NB4 (cell line): ENCODE results near the gene LY6G6F.

Source experiments
- DNase-seq: peaks from one replicate; pipeline ENCODE4 v3.0.0; 2010; ENCODE audit warnings: low read depth
- H3K4me3 ChIP-seq: one replicate; pipeline ENCODE4 v1.5.1; 2011; ENCODE audit warnings: mild to moderate bottlenecking, low read depth, low read length, moderate library complexity
- MAX ChIP-seq: IDR thresholded peaks from 2 replicates; pipeline ENCODE4 v1.6.1; 2011; ENCODE audit warnings: low read depth, low read length
- MYC ChIP-seq: IDR thresholded peaks from 2 replicates; pipeline ENCODE4 v1.6.1; 2011; ENCODE audit warnings: low read depth, low read length
- POLR2A ChIP-seq: IDR thresholded peaks from 2 replicates; pipeline ENCODE4 v1.6.1; 2011; ENCODE audit warnings: mild to moderate bottlenecking; ENCODE audit not compliant: insufficient read length; ENCODE audit errors: extremely low read depth
- TF ChIP-seq, protein P1 (sequence below): IDR thresholded peaks from one replicate; pipeline ENCODE4 v1.5.1; 2012; ENCODE audit warnings: low read depth, low read length

Gene LY6G6F

GRCh38 chr6:31733734-31734133, 27.1 kb downstream of the LY6G6F start:
- peak overlapping the region; percentile 100 for H3K4me3 ChIP-seq
- DNase-seq, result no peak
- no peak for TF ChIP-seq MYC
- TF ChIP-seq POLR2A, result no peak
- no peak for TF ChIP-seq MAX
- TF ChIP-seq, protein P1, sequence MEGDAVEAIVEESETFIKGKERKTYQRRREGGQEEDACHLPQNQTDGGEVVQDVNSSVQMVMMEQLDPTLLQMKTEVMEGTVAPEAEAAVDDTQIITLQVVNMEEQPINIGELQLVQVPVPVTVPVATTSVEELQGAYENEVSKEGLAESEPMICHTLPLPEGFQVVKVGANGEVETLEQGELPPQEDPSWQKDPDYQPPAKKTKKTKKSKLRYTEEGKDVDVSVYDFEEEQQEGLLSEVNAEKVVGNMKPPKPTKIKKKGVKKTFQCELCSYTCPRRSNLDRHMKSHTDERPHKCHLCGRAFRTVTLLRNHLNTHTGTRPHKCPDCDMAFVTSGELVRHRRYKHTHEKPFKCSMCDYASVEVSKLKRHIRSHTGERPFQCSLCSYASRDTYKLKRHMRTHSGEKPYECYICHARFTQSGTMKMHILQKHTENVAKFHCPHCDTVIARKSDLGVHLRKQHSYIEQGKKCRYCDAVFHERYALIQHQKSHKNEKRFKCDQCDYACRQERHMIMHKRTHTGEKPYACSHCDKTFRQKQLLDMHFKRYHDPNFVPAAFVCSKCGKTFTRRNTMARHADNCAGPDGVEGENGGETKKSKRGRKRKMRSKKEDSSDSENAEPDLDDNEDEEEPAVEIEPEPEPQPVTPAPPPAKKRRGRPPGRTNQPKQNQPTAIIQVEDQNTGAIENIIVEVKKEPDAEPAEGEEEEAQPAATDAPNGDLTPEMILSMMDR, result no peak

DNA sequence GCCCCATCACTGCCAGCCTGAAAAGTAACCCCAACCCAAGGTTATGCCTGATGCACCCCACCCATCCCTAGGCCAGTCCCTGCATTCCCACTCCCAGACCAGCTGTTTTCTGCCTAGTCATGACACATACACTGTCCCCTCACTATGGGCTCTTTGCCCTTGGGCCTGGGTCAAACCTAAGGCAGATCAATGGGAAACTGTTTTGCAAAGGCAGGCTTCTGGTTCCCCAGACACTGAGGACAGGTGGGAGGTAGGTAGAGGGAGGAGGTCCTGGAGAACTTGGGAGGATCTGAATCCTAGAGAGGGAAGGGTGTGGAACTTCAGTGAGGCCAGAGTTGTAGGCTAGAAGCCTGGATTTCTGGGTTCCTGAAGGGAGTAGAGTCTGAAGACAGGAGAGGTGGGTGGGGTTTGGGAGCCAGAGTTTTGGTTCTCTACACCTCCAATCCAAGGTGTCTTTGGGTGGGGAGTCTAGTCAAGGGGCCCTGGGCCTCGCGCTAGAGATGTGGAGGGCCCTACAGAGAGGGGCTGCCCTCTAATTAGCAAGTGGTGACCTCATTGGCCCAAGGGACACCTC, 27.7 kb downstream of the LY6G6F start:
- peak overlapping the region; percentile 100 for H3K4me3 ChIP-seq
- no peak for TF ChIP-seq MYC
- no peak for TF ChIP-seq MAX
- no peak for DNase-seq

DNA sequence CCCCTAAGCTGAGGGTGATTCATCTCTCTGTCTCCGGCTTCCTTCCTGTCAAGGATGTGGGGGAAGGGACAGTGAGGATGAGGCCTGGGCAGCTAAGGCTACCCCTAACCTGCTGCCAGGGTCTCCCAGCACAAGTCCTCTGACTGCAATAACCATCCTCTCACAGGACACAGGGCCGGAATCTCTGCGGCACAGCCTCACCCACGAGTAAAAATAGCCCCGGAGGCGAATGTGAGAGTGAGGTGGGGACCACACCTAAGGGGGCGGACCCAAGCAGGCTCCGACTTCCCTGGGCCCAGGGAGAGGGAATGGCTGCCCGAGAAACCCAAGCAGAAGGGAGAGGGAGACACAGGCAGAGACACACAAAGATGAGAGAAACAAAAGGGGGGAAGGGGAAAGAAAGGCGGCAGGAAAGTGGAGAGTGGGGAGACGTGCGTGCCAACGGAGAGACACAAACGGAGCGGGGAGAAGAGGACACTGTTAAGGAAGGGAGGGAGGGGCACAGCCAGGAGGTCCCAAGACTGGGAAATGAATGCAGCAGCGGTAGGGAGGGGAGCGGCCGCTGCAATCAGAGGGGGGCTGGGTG, 28.2 kb downstream of the LY6G6F start:
- TF ChIP-seq POLR2A, result peak; percentile 59
- peak; percentile 85 for TF ChIP-seq MYC
- TF ChIP-seq, protein P1, result no peak
- peak; percentile 71 for TF ChIP-seq MAX
- peak; percentile 95 for DNase-seq
- H3K4me3 ChIP-seq, result peak overlapping the region; percentile 100

DNA sequence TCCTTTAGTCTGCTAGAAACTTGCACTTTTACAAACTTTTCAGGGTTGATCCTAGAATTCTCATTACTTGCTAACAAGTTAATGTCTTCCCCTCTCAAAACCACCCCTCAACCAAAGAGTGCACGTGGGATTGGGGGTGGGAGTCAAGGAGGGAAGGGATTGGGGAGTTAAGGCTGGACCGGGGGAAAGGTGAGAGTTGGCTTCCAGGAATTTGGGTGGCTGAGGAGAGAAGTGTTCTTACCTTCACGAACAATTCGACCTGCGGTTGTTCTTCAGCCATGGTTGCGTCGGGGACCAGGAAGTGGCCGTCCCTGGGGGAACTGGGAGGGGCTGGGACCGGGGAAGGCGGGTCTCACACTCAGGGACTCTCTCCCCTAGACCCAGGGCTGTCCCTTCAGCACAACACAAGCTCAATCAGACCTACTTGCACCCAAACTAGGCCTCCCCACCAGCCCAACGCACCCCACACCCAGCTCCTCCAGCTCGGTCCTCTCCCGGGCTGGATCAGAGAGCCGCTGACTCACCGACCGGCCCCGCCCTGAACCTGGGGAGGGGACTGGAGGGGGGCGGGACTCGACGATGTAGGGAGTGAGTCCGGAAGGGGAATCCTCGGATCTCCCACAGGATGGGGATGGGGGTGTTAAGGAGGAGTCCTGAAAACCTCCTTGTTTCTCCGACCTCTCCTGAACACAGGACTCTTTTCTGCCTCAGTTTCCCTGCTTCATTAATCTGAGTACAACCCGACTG, 29.5 kb downstream of the LY6G6F start, which contains the start of gene CLIC1:
TSS of gene CLIC1 (minus strand) at position 510 of the 747 bp plus-strand sequence. CDS start at position 280, 230 bp downstream.
- H3K4me3 ChIP-seq, result peak within 1 kb of the TSS; percentile 100
- TF ChIP-seq MYC, result peak; percentile 57
- TF ChIP-seq, protein P1, result no peak
- TF ChIP-seq MAX, result peak; percentile 20; the same call in 1 of the 2 replicates
- TF ChIP-seq POLR2A, result peak; percentile 87
- DNase-seq, result peak; percentile 99

DNA sequence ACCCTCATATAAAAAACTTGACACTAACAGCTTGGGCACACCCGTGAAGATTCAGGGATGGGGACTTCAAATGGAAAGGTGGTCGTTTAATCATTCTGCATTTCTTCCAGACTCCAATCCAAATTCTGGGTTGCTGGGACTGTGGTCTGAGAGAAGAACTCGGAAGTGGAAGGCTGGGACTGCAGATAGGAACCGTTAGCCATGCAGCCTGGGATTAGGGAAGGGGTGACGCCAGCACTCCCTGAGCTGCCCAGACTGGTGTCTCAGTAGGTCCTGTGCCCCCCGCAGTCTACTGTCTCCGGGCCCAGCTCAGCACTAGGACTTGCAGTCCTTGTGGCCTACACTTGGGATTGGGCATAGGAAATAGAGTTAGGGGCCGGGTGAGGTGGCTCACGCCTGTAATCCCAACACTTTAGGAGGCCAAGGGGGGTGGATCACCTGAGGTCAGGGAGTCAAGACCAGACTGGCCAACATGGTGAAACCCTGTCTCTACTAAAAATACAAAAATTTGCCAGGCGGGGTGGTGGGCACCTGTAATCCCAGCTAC, 30.2 kb downstream of the LY6G6F start:
- no peak for TF ChIP-seq MAX
- no peak for TF ChIP-seq POLR2A
- TF ChIP-seq MYC, result no peak
- TF ChIP-seq, protein P1, result no peak
- peak; percentile 53 for DNase-seq
- peak overlapping the region; percentile 100 for H3K4me3 ChIP-seq
